ENCODE results near the gene SLC39A9.
"Not testable (repeated sequence)": the region's sequence is repeated elsewhere in the genome, so short reads cannot be mapped to it uniquely, and the experiment has no call there.

DNA sequence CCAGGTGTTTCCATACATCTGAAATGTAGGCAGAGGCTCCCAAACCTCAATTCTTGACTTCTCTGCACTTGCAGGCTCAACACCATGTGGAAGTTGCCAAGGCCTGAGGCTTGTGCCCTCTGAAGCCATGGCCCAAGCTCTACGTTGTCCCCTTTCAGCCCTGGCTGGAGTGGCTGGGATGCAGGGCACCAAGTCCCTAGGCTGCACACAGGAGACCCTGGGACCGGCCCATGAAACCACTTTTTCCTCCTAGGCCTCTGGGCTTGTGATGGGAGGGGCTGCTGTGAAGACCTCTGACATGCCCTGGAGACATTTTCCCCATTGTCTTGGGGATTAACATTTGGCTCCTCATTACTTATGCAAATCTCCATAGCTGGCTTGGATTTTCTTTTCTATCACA is 79.6 kb downstream of the SLC39A9 start:
- TF ChIP-seq, protein P1, sequence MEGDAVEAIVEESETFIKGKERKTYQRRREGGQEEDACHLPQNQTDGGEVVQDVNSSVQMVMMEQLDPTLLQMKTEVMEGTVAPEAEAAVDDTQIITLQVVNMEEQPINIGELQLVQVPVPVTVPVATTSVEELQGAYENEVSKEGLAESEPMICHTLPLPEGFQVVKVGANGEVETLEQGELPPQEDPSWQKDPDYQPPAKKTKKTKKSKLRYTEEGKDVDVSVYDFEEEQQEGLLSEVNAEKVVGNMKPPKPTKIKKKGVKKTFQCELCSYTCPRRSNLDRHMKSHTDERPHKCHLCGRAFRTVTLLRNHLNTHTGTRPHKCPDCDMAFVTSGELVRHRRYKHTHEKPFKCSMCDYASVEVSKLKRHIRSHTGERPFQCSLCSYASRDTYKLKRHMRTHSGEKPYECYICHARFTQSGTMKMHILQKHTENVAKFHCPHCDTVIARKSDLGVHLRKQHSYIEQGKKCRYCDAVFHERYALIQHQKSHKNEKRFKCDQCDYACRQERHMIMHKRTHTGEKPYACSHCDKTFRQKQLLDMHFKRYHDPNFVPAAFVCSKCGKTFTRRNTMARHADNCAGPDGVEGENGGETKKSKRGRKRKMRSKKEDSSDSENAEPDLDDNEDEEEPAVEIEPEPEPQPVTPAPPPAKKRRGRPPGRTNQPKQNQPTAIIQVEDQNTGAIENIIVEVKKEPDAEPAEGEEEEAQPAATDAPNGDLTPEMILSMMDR (conservative IDR thresholded peaks at IDR 0.05; ENCODE audit: low read depth, low read length), result not testable (repeated sequence)
- not testable (repeated sequence) for TF ChIP-seq EZH2phosphoT487 (IDR thresholded peaks at IDR 0.05; ENCODE audit: borderline replicate concordance, low read length)
